ENCODE measurements around the gene UPP2. TPM values are rescaled to one million over a fixed set of nuclear protein-coding genes. Genes with fewer than 3 reads are reported as not detected.

UPP2 gene
- total RNA-seq (ENCODE audit: low replicate concordance): not detected in 2 replicates

DNA sequence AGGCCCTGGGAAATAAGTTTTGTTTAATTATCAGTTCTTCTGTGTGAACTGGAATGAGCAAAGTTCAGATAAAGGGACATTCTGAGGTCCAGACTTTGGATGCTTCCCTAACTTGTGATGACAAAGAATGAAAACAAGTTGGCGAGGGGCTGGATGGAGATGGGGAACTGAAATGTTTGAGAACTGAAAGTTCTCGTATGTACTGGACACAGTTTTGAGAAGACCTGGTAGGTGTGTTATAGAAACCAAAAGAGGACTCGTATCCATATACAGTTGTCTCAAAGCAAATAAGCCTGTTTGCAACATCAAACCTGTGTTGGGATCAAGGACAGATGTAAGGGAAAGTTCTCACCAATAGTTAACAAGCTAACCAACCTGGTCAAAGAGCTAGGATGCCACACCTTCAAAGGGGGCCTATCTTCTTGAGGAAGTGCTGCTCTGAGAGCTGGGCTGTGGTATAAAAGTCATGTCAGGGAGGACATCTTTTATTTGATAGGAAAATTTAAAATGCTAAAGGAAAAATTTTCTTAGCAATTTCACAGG is at the start of gene UPP2:
Gene UPP2 (plus strand): TSS at position 493 of the 543 bp plus-strand sequence. CDS start 188 bp downstream, outside the sequence.
- H3K4me3 ChIP-seq (ENCODE audit: low read depth, low read length): no peak within 1 kb of the TSS
- no peak for DNase-seq (ENCODE audit: low read depth)
- no peak for TF ChIP-seq CTCF (IDR thresholded peaks at IDR 0.05; ENCODE audit: insufficient read depth, low read length)

GRCh38 chr2:158052761-158053160 is 48.9 kb upstream of the UPP2 start:
- no peak for TF ChIP-seq CTCF (IDR thresholded peaks at IDR 0.05; ENCODE audit: insufficient read depth, low read length)
- H3K4me3 ChIP-seq (ENCODE audit: low read depth, low read length): no peak overlapping the region
- no peak for DNase-seq (ENCODE audit: low read depth)

DNA sequence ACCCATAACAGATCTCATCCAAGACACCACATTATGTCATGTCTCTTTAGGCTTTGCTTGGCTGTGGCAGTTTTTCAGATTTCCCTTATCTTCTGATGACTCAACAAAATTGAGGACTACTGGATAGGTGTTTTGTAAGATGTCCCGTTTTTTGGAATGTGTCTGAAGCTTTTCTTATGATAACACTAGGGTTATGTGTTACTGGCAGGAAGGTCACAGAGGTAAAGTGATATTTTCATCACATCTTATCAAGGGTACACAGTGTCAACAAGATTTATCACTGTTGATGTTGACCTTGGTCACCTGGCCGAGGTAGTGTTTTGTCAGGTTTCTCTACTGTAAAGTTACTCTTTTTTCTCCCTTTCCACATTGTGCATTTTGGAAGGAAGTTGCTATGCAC is 44.8 kb upstream of the UPP2 start:
- no peak for TF ChIP-seq CTCF (IDR thresholded peaks at IDR 0.05; ENCODE audit: insufficient read depth, low read length)
- no peak overlapping the region for H3K4me3 ChIP-seq (ENCODE audit: low read depth, low read length)
- DNase-seq (ENCODE audit: low read depth): no peak

DNA sequence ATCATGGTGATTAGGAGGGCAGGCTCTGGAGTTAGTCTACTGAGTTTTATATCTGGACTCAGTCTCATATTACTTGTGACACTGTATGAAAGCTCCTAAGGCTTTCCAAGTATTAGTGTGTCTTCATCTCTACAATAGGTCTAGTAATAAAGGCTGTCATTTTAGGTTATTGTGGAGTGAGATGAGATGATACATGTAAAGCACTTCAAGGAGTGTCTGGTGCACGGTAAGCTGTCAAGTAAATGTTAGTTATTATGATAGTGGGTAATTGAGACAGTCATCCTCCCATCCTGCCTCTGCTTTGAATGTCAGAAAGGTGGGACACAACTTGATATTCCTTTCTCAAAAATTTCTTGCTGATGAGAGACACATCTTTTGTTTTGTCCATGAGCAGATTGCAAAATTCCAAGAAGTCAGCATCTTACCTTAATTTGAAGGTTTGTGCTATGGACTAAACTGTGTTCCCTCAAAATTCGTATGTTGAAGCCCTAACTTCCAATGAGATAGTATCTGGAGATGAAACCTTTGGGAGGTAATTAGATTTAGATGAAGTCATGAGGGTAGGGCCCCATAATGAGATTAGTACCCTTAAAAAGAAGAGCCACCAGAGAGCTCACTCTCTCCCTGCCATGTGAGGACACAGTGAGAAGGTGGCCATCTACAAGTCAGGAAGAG is 41.4 kb upstream of the UPP2 start:
- H3K4me3 ChIP-seq (ENCODE audit: low read depth, low read length): no peak overlapping the region
- DNase-seq (ENCODE audit: low read depth): no peak
- TF ChIP-seq CTCF (IDR thresholded peaks at IDR 0.05; ENCODE audit: insufficient read depth, low read length): no peak

DNA sequence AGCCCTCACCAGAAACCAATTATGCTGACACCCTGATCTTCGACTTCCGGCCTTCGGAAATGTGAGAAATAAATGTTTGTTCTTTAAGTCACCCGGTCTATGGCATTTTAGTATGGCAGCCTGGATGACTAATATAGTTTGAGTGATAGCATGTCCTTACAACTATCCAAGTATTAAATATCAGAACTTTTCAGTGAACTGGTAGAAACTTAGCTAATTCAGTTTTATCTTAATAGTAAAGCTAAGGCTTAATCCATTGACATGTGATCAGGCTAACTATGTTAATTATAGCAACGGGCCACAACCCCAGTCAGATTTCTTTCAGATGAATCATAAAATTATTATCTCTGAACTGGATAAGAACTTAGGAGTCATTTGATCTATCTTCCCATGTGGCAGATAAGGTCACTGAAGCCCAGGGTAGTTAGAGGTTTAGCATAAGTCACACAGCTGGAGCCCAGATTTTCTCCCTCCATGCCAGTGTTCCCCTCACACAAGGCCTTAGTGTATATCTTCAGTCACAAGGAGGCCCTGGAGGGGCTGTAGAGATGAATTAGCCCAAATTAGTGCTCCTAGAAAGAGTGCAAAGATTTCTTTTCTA is 40.7 kb upstream of the UPP2 start:
- peak; percentile 50 for DNase-seq (ENCODE audit: low read depth)
- no peak overlapping the region for H3K4me3 ChIP-seq (ENCODE audit: low read depth, low read length)
- TF ChIP-seq CTCF (IDR thresholded peaks at IDR 0.05; ENCODE audit: insufficient read depth, low read length): no peak

DNA sequence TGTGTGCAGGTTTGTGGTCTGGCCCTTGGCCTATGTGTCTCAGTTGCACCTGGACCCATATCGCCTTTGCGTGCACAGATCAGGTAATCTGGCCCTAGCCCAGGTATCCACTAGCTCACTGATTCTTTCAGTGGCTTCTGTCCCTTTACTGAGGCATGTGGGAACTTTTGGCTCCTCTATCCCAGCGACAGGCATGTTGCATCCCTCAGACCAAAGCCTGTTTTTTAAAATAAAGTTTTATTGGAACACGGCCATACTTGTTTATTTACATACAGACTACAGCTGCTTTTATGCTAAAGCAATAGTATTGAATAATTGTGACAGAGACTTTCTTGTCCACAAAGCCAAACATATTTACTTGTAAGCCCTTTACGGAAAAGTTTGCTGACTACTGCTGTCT is 39.9 kb upstream of the UPP2 start:
- H3K4me3 ChIP-seq (ENCODE audit: low read depth, low read length): no peak overlapping the region
- DNase-seq (ENCODE audit: low read depth): no peak
- no peak for TF ChIP-seq CTCF (IDR thresholded peaks at IDR 0.05; ENCODE audit: insufficient read depth, low read length)
